GM19328 (cell line): Measurements from ENCODE around the gene IFIT5.
"Not testable (repeated sequence)": the region's sequence is repeated elsewhere in the genome, so short reads cannot be mapped to it uniquely, and the experiment has no call there.

ENCODE experiments used
- ATAC-seq: cut with Tn5 transposase; IDR thresholded peaks from one replicate; pipeline ENCODE4 v1.9.1; 2021; ENCODE audit warnings: mild to moderate bottlenecking, moderate library complexity; ENCODE audit not compliant: unreplicated experiment

The IFIT5 gene

DNA sequence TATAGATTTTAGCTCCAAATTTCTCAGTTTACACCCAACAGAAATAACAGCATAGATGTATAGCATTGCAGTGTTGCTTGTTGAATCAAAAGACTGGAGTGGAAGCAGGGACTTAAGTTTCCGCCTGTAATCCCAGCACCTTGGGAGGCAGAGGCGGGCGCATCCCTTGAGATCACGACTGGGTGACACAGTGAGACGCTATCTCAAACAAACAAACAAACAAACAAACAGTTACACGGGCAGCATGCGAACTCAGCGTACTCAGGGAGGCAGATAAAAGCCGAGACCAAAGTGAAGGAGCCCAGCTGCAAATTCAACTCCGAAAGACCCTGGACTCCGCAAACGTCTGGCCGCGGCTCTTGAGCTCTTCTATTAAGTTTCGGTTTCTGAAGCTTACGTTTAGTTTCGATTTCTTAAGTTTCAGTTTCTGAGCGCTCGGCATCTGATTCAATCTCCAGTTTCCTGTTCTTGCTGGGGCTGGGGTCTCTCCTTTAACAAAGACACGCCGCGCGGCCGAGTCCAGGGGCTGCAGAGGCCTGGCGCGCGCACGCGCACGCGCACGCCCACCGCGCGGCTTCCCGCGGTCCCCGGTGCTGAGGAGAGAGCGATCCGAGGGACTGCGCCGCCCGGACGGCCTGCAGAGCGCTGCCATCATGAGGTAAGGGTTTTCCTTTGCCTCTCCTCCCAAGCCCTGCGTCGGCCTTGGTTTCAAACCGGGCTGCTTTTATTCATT, at the start of gene IFIT5:
IFIT5 (plus strand) TSS at position 423 of the 733 bp plus-strand sequence; CDS start at position 654, 231 bp downstream.
- ATAC-seq: peak; percentile 73

GRCh38 chr10:89367529-89367928, 46.8 kb upstream of the IFIT5 start:
- peak; percentile 61 for ATAC-seq

GRCh38 chr10:89368129-89368528, 46.2 kb upstream of the IFIT5 start:
- no peak for ATAC-seq

DNA sequence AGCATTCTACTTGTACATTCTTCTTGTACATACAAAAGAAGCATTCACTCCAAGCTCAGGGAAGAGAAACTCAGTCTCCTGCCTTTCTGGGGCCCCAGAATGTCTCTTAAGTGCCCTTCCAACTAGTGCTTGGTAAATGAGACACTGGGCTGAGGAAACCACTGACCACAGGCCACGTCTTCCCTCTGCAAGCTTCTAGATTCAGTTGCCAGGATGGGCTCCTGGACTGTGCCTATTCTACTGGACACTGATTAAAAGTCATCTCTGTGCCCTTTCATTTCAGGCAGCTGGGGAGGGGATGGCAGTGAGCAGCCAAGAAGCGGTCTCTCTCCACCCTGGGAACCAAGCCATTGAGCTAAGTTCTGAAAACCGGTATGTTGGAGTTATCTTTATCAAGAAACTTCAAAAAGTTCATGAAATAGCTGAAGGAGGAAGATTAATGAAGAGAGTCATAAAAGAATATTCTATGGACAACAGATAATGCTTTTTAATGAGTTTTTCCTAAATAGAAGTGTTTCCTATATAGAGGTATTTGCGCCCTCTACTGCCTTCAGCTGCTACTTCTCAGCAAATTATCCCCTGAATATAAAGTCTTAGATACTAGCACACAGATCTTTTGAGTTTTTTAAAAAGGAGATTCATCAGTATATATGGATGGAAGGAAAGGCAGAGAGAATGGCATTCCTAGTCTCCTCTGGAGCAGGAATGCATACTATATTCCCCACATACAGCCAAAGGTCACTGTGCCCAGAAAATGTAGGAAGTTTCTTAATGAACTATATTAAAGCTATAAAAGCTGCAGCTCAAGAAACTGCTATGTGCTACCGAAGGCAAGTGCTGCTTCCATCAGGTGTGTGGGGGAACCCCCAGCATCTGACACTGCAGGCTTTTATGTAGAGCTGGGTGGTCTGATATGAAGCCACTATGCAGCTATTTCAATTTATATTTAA, 44.9 kb upstream of the IFIT5 start:
- ATAC-seq: no peak

GRCh38 chr10:89371079-89371478, 43.3 kb upstream of the IFIT5 start:
- no peak for ATAC-seq

DNA sequence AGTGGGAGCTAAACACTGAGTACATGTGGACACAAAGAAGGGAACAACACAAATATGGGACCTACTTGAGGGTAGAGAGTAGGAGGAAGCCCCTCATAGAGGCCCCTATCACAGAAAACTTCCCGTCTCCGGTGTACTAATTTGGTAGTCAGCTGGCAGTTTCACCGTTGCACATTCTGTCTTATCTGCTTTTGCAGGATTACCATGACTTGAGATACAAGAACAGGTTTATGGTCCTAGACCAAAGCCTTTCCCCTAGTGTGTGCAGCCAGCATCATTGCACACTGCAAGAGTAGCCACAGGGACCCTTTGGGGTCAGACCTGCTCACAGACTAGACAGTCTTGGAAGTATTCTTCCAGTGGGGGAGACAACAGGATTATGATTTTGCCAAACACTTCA, 42.4 kb upstream of the IFIT5 start:
- ATAC-seq: no peak

- ATAC-seq: no peak
These were observed 40.3 kb upstream of the IFIT5 start for GRCh38 chr10:89373916-89374711.

GRCh38 chr10:89374713-89375141, 39.6 kb upstream of the IFIT5 start:
- ATAC-seq: no peak

GRCh38 chr10:89377705-89378637, 36.4 kb upstream of the IFIT5 start, which contains the start of gene IFIT1B:
TSS of gene IFIT1B (plus strand) at chr10:89378056. CDS start at chr10:89378136, 80 bp downstream.
- no peak for ATAC-seq

- no peak for ATAC-seq
These were observed 35.3 kb upstream of the IFIT5 start for GRCh38 chr10:89379103-89379502.

DNA sequence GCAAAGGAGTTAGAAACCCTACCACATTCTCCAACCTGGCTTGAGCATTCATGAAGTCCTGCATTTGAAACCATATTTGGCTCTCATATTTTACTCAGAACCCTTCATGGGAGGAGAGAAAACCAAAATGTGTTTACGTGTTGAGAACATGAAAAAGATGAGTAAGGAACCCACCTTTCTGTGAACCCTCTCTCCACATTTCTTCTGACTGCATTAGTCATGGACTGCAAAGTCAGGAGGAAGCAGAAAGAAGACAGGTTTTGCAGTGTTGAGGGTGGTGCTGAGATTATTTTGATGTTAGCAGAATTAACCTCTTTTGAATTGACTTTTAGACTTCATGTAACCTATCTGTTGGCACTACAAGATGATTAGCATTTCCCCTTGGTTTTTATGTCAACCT, 31.6 kb upstream of the IFIT5 start:
- ATAC-seq: no peak

GRCh38 chr10:89384474-89385340, 29.7 kb upstream of the IFIT5 start:
- ATAC-seq: no peak

- ATAC-seq: no peak
These were observed 25.6 kb upstream of the IFIT5 start for GRCh38 chr10:89388806-89389205.

GRCh38 chr10:89389254-89389653, 25.1 kb upstream of the IFIT5 start:
- ATAC-seq: no peak

- ATAC-seq: no peak
These were observed 23.7 kb upstream of the IFIT5 start for GRCh38 chr10:89390476-89391225.

DNA sequence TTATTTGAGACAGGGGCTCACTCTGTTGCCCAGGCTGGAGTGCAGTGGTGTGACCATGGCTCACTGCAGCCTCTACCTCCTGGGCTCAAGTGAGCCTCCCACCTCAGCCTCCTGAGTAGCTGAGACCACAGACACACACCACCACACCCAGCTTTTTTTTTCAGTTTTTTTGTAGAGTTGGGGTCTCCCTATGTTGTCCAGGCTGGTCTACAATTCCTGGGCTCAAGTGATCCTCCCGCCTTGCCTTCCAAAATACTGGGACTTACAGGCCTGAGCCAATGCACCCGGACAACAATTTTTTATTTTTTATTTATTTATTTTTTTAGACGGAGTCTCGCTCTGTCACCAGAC, 23.2 kb upstream of the IFIT5 start:
- ATAC-seq: not testable (repeated sequence)

DNA sequence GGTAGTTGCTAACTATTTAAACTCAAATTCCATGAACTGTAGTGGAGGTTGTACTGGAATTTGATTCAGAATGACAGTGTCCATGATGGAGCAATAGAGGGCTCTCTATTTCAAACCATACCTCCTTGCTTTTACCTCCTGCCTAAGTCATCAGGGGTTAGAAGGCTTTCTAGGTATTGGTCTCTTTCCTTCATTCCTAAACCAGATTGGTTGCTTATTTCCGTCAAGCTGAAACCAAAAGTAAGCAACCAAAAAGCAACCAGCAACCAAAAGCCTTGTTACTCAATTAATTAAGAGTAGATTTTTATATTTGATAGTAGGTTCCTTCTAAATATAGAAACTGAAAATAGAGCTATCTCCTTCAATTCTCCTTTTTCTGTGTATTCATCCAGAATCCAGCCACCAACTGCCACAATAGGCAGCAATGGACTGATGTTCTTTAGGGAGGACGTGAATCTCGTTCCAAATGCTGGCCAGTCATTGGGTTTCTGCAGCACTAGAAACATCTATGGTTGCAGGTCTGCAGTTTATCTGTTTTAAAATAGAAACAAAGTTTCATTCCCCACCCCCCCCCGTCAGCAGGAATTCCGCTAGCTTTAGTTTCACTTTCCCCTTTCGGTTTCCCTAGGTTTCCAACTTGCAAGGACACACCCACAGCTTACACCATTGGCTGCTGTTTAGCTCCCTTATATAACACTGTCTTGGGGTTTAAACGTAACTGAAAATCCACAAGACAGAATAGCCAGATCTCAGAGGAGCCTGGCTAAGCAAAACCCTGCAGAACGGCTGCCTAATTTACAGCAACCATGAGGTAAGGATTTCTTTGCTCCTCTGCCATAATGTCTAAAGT, 22.2 kb upstream of the IFIT5 start, which contains the start of gene IFIT1:
IFIT1 (plus strand) TSS at position 717 of the 850 bp plus-strand sequence; CDS start at position 807, 90 bp downstream.
- peak; percentile 71 for ATAC-seq
